IMR-90 (cell line): ENCODE results near the gene MEIG1.

Experiments
- CEBPB ChIP-seq: IDR thresholded peaks from 2 replicates; pipeline ENCODE4 v1.6.1; 2012; ENCODE audit warnings: low read depth, low read length, improper control_type of control experiment
- FOS ChIP-seq: fragments of 150-350 bp; IDR thresholded peaks from 2 replicates; pipeline ENCODE4 v1.6.1; 2016; ENCODE audit warnings: low read depth, low read length
- MAZ ChIP-seq: IDR thresholded peaks from 2 replicates; pipeline ENCODE4 v1.6.1; 2012; ENCODE audit warnings: low read depth, mild to moderate bottlenecking, low read length, improper control_type of control experiment, moderate library complexity, borderline replicate concordance
- POLR2A ChIP-seq: IDR thresholded peaks from 2 replicates; pipeline ENCODE4 v1.6.1; 2012; ENCODE audit warnings: mild to moderate bottlenecking, low read depth, low read length
- RCOR1 ChIP-seq: IDR thresholded peaks from 2 replicates; pipeline ENCODE4 v1.6.1; 2012; ENCODE audit warnings: mild to moderate bottlenecking, low read length, improper control_type of control experiment; ENCODE audit not compliant: insufficient replicate concordance
- SMC3 ChIP-seq: fragments of 150-350 bp; IDR thresholded peaks from 2 replicates; pipeline ENCODE4 v1.6.1; 2016; ENCODE audit warnings: low read depth, mild to moderate bottlenecking, antibody characterized with exemption, low read length, moderate library complexity
- TF ChIP-seq, protein P1 (sequence below): conservative IDR thresholded peaks from 2 replicates; pipeline ENCODE4 v1.5.1; 2012; ENCODE audit warnings: mild to moderate bottlenecking, low read depth, low read length, improper control_type of control experiment

DNA sequence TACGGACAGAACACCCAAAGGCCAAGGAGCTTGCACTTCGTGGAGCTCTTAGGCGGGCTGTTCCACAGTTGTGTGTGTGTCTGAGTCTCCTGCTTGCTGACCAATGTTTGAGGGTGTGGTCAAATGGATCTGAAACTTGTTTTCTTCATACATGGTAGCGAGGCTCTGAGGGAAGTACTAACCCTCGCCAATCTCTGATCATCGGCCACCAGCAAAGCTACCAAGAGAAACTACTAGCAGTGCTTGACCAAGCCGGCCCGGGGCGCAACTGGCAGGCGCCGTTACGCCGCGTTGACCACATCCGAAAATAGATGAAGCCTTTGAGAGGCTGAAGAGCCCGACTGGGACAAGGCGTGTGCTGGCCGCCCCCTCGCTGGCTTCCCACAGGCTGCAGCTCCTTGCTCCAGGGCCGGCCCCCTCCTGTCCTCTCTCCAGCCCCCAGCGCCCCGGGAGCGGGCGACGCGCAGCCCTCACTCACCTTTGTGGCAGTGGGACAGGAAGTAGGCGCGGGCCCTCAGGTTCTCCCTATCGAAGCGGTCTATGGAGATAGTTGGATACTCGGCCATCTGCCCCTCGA is 5.7 kb upstream of the MEIG1 start:
- TF ChIP-seq, protein P1, sequence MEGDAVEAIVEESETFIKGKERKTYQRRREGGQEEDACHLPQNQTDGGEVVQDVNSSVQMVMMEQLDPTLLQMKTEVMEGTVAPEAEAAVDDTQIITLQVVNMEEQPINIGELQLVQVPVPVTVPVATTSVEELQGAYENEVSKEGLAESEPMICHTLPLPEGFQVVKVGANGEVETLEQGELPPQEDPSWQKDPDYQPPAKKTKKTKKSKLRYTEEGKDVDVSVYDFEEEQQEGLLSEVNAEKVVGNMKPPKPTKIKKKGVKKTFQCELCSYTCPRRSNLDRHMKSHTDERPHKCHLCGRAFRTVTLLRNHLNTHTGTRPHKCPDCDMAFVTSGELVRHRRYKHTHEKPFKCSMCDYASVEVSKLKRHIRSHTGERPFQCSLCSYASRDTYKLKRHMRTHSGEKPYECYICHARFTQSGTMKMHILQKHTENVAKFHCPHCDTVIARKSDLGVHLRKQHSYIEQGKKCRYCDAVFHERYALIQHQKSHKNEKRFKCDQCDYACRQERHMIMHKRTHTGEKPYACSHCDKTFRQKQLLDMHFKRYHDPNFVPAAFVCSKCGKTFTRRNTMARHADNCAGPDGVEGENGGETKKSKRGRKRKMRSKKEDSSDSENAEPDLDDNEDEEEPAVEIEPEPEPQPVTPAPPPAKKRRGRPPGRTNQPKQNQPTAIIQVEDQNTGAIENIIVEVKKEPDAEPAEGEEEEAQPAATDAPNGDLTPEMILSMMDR, result 0 out of 2 replicates have a peak, but pooled peaks have one; percentile 19
- TF ChIP-seq POLR2A (no peak; the same call in 1 of the 2 replicates), FOS (no peak), RCOR1 (no peak), CEBPB (no peak), MAZ (peak; percentile 7; the same call in 1 of the 2 replicates), SMC3 (no peak)
